SU-DHL-6 (cell line): ENCODE data around the gene ORM1.

Experiments
- H2AFZ ChIP-seq: fragments of 200-600 bp; sonication (generic); 2 replicates; pipeline ENCODE4 v1.6.1; 2014; ENCODE audit warnings: low read depth, mild to moderate bottlenecking, moderate library complexity, mixed read lengths, antibody characterized with exemption, low read length; ENCODE audit not compliant: severe bottlenecking
- H3F3A ChIP-seq: fragments of 200-600 bp; shearing (Covaris generic); 2 replicates; pipeline ENCODE4 v1.6.0; 2016; ENCODE audit warnings: antibody characterized with exemption, mild to moderate bottlenecking; ENCODE audit not compliant: insufficient read depth
- H3K27ac ChIP-seq: fragments of 200-600 bp; sonication (generic); 2 replicates; pipeline ENCODE4 v1.5.1; 2016; ENCODE audit warnings: low read depth, mild to moderate bottlenecking, low read length, moderate library complexity, mixed read lengths
- H3K27me3 ChIP-seq: fragments of 200-600 bp; sonication (generic), shearing (Covaris generic); 2 replicates; pipeline ENCODE4 v1.6.0; 2014; ENCODE audit warnings: mild to moderate bottlenecking, low read length
- H3K36me3 ChIP-seq: fragments of 200-600 bp; sonication (generic); 2 replicates; pipeline ENCODE4 v1.6.1; 2014; ENCODE audit warnings: mild to moderate bottlenecking, low read length, mixed read lengths
- H3K4me2 ChIP-seq: fragments of 300-600, 200-600 bp; shearing (Covaris generic), sonication (generic); 2 replicates; pipeline ENCODE4 v1.6.0; 2014; ENCODE audit warnings: low read length, low read depth, mild to moderate bottlenecking; ENCODE audit not compliant: poor library complexity, severe bottlenecking
- H3K4me3 ChIP-seq: fragments of 200-600 bp; sonication (generic); 2 replicates; pipeline ENCODE4 v1.5.1; 2014; ENCODE audit warnings: antibody characterized with exemption, low read length, mild to moderate bottlenecking, mixed read lengths; ENCODE audit not compliant: insufficient read depth, poor library complexity, severe bottlenecking
- H3K79me2 ChIP-seq: fragments of 200-600 bp; sonication (generic); 2 replicates; pipeline ENCODE4 v1.6.1; 2014; ENCODE audit warnings: mild to moderate bottlenecking, low read length, moderate library complexity; ENCODE audit not compliant: insufficient read depth
- H3K9ac ChIP-seq: fragments of 200-600 bp; sonication (generic); 2 replicates; pipeline ENCODE4 v1.7.0; 2014; ENCODE audit warnings: mild to moderate bottlenecking, low read length
- H3K9me2 ChIP-seq: fragments of 200-600 bp; sonication (generic); replicated peaks from 2 replicates; pipeline ENCODE4 v1.6.1; 2014; ENCODE audit warnings: low read length; ENCODE audit not compliant: insufficient read depth
- H3K9me3 ChIP-seq: fragments of 200-600 bp; sonication (generic); 2 replicates; pipeline ENCODE4 v1.6.1; 2014; ENCODE audit warnings: low read length, mixed read lengths; ENCODE audit not compliant: insufficient read depth
- H4K20me1 ChIP-seq: fragments of 200-600 bp; sonication (generic); 2 replicates; pipeline ENCODE4 v1.6.1; 2014; ENCODE audit warnings: low read depth, mild to moderate bottlenecking, antibody characterized with exemption, low read length, moderate library complexity, mixed read lengths
- EZH2phosphoT487 ChIP-seq: fragments of 200-600 bp; sonication (generic), shearing (Covaris generic); conservative IDR thresholded peaks from 2 replicates; pipeline ENCODE4 v1.6.1; 2018; ENCODE audit warnings: mild to moderate bottlenecking, antibody characterized with exemption, low read length, moderate library complexity, mixed read lengths
- TF ChIP-seq, protein P1 (sequence below): fragments of 200-600 bp; sonication (generic); IDR thresholded peaks from one replicate; pipeline ENCODE4 v1.5.1; 2017; ENCODE audit warnings: antibody characterized with exemption, mild to moderate bottlenecking, low read length, moderate library complexity; ENCODE audit not compliant: insufficient read depth, poor library complexity, severe bottlenecking

ORM1 gene

DNA sequence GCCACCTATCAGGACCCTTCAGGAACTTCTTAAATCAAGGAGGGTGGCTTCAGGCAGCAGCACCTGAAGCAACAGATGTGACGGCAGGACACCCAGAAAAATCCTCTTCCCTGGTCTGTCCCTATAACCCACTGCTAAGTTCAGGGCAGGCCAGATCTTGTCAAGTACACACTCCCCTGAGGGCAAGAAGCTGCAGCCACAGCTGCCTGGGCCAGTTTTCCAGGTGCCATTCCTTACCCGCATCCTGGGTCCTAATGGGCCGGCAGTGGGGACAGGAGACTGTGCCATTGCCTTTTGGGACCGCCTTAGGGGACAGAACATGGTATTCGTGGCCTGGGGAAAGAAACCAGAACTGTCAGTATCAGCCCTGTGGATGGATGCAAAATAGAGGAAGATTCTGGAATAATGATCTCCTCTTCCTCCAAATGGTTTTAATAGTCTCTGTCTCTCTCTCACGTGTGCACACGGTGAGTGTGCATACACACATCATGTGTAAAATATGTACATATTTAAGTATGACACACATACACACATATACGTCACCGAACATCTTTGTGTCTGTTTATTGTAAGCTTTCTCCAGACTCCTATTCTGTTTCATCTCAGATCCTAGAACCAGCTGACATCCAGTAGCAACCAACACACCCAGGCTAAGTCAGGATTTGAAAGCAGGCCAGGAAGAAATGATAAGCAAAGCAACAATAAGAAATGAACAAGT lies 20.7 kb downstream of the ORM1 start:
- Histone ChIP-seq H3K36me3 (peaks cover 24% of the 10 kb centered on the region; the same call in 1 of the 2 replicates), H3K9ac (no peak overlapping the region), H3K9me3 (no peaks in the 10 kb centered on the region), H3K4me3 (no peak overlapping the region), H3K4me2 (no peak overlapping the region), H3K27me3 (no peaks in the 10 kb centered on the region), H3K9me2 (no peaks in the 10 kb centered on the region), H3K79me2 (no peaks in the 10 kb centered on the region), H3K27ac (no peak overlapping the region), H2AFZ (no peak overlapping the region), H4K20me1 (no peaks in the 10 kb centered on the region), H3F3A (0 out of 2 replicates have a peak, but pooled peaks cover 8% of the 10 kb centered on the region)
- TF ChIP-seq EZH2phosphoT487, result no peak
- TF ChIP-seq, protein P1, sequence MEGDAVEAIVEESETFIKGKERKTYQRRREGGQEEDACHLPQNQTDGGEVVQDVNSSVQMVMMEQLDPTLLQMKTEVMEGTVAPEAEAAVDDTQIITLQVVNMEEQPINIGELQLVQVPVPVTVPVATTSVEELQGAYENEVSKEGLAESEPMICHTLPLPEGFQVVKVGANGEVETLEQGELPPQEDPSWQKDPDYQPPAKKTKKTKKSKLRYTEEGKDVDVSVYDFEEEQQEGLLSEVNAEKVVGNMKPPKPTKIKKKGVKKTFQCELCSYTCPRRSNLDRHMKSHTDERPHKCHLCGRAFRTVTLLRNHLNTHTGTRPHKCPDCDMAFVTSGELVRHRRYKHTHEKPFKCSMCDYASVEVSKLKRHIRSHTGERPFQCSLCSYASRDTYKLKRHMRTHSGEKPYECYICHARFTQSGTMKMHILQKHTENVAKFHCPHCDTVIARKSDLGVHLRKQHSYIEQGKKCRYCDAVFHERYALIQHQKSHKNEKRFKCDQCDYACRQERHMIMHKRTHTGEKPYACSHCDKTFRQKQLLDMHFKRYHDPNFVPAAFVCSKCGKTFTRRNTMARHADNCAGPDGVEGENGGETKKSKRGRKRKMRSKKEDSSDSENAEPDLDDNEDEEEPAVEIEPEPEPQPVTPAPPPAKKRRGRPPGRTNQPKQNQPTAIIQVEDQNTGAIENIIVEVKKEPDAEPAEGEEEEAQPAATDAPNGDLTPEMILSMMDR, result no peak

DNA sequence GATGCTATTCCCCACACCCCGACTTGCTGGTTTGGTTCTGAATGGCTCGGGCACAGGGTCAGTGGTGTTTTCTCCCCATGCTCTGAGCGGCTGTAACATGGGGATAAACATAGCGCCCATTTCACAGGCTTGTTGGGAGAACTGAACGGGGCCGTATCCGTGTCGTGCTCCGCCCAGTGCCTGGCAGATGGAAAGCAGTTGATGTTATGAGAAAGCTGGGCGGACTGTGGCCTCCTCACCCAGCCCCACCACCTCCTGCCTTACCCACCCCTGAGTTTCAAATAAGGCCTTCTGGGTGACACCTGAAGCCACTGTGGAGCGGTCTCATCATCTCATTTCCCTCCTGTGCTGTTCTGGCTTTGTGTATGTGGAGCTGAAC lies 21.3 kb downstream of the ORM1 start:
- H3K9me2 ChIP-seq, result no peaks in the 10 kb centered on the region
- no peaks in the 10 kb centered on the region for H3K27me3 ChIP-seq
- peaks cover 24% of the 10 kb centered on the region; the same call in 1 of the 2 replicates for H3K36me3 ChIP-seq
- no peak overlapping the region for H3K4me2 ChIP-seq
- no peak overlapping the region for H2AFZ ChIP-seq
- H3K27ac ChIP-seq, result no peak overlapping the region
- H3K9ac ChIP-seq, result no peak overlapping the region
- H3K4me3 ChIP-seq, result no peak overlapping the region
- H3K9me3 ChIP-seq, result no peaks in the 10 kb centered on the region
- TF ChIP-seq, protein P1, result no peak
- no peak for TF ChIP-seq EZH2phosphoT487
- H4K20me1 ChIP-seq, result no peaks in the 10 kb centered on the region
- no peaks in the 10 kb centered on the region for H3K79me2 ChIP-seq
- 0 out of 2 replicates have a peak, but pooled peaks cover 8% of the 10 kb centered on the region for H3F3A ChIP-seq

DNA sequence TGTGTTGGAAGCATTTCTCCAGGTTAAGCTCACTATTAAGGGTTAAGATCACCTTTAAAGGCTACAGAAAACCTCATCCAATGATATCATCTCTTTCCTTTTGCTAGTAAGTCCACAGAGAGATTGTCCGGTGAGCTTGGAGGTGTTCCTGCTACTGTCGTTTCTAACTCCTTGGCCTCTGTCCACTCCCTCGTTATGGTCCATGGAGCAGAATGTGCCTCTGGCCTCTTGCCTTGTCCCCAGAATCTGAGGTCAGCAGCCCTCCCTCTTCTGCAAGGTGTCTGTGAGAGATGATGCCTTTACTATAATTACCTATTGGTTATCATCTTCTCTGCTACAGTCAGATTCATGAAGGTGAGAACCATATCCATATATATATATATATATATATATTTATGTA lies 21.8 kb downstream of the ORM1 start:
- H3K36me3 ChIP-seq, result peaks cover 28% of the 10 kb centered on the region; the same call in 1 of the 2 replicates

More for the DNA sequence above, 21.8 kb downstream of the ORM1 start:
- TF ChIP-seq EZH2phosphoT487, result no peak
- TF ChIP-seq, protein P1, result no peak
- Histone ChIP-seq H3K9ac (no peak overlapping the region), H3K4me2 (no peak overlapping the region), H3K9me3 (no peaks in the 10 kb centered on the region), H4K20me1 (no peaks in the 10 kb centered on the region), H2AFZ (no peak overlapping the region), H3K27me3 (no peaks in the 10 kb centered on the region), H3F3A (0 out of 2 replicates have a peak, but pooled peaks cover 8% of the 10 kb centered on the region), H3K79me2 (no peaks in the 10 kb centered on the region), H3K9me2 (no peaks in the 10 kb centered on the region), H3K4me3 (no peak overlapping the region), H3K27ac (no peak overlapping the region)
